ENCODE results near the gene HOXA6. TPM values are rescaled to one million over a fixed set of nuclear protein-coding genes. Genes with fewer than 3 reads are reported as not detected.

The HOXA6 gene
- total RNA-seq, 1 donor from 2014 or later, result 0.07 TPM

- DNase-seq (ENCODE audit: low read depth, low spot score), result no peak
Measured at GRCh38 chr7:27185013-27185853, 37.7 kb upstream of the HOXA6 start, which contains the start of gene HOXA11. Gene HOXA11 (minus strand): TSS chr7:27185232. CDS start chr7:27185144, 88 bp downstream.

- DNase-seq (ENCODE audit: low read depth, low spot score), result no peak
Measured at GRCh38 chr7:27184337-27185012, 36.9 kb upstream of the HOXA6 start.

- no peak for DNase-seq (ENCODE audit: low read depth, low spot score)
Measured at GRCh38 chr7:27183682-27184336, 36.2 kb upstream of the HOXA6 start.

DNA sequence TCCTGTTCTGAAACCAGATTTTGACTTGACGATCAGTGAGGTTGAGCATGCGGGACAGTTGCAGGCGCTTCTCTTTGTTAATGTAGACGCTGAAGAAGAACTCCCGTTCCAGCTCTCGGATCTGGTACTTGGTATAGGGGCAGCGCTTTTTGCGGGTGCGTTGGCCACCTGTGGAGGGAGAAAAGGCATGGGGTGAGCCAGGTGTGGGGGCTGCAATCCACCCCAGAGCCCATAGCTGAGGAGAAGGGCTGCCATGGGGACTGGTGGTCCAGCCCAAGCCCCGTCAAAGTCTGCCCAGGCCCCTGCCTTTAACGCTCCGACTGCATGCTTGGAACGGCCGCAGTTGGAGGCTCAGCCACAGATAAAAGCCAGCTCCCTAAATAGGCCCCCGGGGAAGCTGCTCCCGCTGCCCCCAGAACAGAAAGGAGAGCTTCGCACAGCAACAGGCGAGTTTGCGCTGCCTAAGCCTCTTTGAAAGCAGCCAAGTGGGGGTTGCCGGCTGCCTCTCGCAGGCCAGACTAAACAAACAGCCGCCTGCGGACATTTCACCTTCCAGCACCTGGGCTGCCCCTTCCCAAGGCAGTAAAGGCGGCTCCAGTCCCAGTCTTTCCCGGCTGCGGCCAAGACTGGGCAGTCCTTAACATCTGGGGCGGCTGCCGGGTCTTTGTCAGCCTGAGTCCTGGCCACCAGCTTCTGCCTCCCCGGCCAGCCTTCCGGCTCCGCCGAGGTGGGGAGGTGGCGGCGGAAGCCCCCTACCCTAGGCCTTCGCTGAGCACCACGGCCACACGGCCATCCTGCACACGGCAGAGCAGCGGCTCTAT is 35.5 kb upstream of the HOXA6 start:
- no peak for DNase-seq (ENCODE audit: low read depth, low spot score)

- no peak for DNase-seq (ENCODE audit: low read depth, low spot score)
Measured at GRCh38 chr7:27182285-27182841, 34.8 kb upstream of the HOXA6 start.

DNA sequence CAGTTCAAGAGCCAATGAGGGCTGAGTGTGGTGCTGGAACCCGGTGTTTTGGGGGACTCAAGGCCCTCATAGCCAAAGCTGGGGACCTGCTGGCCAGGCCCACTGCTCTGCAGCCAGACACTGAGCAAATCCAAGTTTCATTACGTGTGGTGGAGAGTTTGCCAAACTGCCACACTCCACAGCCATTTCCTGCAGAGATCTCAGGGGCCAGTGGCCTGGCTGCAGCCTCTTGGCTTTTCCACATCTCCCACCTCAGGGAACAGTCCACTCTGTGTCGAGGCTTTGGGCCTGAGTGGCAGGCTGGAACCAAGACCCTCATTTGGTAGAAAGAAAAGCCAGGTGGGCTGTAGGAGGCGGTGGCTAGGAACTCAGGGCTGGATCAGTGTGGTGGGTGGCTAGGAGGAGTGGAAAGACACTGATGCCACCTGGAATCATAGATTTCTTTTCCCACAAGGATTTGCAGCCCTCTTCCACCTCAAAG is 34.3 kb upstream of the HOXA6 start:
- no peak for DNase-seq (ENCODE audit: low read depth, low spot score)

- no peak for DNase-seq (ENCODE audit: low read depth, low spot score)
Measured at GRCh38 chr7:27180431-27181420, 33.2 kb upstream of the HOXA6 start.

DNA sequence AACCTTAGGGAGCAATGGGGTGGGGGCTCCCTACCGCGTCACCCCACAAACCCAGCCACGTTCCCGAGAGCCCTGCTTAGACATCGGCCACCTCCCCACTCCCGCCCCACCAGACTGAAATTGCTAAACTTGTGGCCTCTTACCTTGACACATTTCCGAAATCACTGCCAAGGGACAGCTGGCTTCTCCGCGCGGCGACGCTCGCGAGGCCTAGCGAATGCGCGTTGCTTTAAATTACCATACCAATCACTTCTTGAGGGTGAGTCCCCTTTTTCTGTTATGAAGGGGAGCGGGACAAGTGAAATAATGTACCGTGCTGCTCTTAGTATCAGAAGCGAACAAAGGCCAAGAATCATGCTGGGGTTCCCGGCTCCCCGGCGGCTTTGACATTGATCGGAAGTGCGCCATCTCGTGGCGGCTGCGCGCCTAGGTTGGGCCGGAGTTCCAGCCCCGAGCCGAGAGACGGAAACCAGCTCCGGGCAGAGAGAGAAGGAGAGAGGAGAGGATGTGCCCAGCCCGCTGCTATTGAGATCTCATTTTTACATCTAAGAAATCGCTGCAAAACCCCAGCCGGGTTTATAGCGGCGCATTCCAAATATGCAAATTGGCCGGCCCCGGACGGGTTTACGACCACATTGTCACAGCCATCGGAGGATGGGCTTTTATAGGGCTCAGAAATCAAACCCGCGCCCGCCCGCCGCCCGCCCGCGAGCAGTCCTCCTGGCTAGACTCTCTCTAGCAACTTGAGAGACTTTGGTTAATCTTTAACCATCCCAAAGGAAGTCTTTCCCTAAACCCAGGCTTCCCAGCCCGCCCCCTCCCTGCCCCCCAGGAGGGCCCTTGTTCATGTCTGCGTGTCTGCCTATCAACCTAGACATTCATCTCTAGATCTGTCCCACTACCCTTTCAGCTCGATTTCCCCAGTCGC is 32.2 kb upstream of the HOXA6 start:
- no peak for DNase-seq (ENCODE audit: low read depth, low spot score)

DNA sequence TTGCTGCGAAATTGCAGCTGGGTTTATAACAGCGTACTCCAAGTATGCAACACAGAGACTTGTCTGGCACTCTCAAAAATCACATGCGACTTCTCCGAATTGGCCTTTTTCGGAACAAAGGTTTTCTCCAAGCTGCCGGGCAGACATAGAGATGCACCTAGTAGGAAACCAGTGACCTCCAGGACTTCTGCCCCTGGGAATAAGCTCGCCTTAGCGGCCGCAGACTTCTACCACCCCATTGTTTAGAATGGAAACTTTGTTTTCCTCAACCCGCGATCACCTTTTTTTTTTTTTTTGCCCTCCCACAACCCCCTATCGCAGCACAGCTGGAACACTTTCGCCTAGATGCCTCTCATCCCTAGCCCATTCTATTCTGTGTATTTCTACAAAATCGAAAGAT is 31.5 kb upstream of the HOXA6 start:
- DNase-seq (ENCODE audit: low read depth, low spot score), result no peak

DNA sequence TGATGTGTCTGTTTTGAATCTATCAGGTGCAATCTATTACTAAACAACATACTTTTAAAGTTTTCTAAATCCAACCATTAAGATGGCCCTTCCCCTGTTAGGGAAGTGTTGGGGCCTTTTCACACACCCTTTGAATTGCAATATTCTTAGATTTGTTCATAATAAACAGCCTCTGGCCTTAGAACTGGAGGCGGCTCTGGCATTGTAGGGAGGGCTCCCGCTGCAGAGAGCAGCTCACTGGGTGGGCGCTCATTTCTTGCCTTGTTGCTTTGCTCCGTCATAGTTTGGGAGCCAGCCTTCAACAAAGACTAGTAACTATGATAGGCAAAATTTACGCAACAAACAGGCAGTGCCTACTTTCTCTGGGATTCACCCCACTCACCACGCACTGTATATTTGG is 30.8 kb upstream of the HOXA6 start:
- DNase-seq (ENCODE audit: low read depth, low spot score), result no peak

DNA sequence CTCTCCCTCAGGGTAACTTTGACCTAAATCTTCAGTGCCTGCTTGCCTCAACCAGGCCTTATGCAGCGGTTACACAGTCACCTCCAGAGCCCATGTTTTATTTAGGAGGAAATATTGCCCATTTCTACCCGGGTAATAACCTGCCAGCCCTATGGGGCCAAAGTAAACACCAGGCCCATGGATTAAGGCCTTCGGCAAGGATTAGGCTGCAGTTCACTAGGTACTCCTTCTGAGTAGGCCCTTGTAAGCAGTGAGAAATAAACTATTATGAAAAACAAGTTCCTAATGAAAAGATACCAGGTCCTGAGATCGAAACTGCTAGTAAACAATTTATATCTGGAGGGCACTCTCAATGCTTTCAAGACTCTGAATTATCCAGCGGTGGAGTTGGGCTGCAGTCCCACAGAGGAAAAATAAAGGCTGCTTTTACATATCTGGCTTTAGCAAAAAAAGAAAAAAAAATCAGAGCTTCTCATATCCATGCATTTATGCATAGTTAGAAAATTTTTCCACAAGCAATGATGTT is 30.3 kb upstream of the HOXA6 start:
- DNase-seq (ENCODE audit: low read depth, low spot score), result no peak

DNA sequence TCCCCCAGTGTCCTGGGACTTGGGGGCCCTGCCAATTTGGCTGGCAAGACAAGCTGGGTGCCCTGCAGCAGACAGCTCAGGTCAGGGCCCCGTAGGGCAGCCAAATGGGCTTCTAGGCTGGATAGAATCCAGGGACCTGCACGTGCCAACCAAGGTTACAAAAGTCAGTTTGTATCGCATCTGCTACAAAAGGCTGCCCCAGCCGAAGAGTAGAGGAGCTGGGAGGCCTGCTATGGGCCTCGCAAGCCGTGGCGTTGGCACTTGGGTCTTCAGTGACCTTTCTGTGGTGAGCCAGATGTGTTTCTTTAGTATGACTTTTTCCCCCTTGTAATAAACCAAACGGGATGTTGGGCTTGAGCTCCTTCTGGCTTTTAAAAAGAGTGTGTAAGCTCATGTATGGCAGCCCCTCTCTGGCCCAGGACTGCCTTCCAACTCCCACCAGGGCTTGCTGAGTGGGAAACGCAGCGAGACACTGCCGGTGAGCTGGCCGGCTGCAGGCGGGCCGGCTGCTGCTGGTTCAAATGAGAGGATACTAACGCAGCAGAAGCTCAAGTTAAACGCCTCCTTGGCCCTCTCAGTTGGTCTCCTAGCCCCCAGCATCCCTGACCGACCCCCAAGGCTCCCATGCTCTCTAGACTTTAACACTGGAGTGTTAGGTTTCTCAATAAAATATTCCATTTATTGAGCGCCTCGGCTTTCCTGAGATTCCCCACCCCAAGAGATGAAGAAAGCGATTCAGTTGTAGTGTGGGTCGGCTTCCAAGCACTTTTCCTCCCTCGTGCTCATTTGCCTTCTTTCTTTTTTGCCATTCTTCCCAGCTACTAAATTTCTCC is 29.6 kb upstream of the HOXA6 start:
- no peak for DNase-seq (ENCODE audit: low read depth, low spot score)

DNA sequence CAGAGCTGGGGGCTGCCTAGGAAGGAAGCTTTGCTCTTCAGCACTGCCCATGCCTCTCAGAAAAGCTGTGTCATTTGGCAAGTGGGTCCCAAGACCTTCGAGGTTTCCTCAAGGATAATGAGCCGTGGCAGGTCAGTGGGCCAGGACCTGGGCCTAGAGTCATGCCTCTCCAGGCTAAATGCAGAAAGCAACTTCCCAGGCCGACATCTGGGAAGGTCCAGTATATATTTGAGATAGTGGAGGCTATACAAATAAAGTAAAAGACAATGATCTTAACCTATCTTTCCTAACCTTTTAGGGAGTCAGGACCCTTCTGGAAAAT is 28.9 kb upstream of the HOXA6 start:
- DNase-seq (ENCODE audit: low read depth, low spot score), result no peak

GRCh38 chr7:27175626-27176523 is 28.3 kb upstream of the HOXA6 start:
- DNase-seq (ENCODE audit: low read depth, low spot score), result no peak

DNA sequence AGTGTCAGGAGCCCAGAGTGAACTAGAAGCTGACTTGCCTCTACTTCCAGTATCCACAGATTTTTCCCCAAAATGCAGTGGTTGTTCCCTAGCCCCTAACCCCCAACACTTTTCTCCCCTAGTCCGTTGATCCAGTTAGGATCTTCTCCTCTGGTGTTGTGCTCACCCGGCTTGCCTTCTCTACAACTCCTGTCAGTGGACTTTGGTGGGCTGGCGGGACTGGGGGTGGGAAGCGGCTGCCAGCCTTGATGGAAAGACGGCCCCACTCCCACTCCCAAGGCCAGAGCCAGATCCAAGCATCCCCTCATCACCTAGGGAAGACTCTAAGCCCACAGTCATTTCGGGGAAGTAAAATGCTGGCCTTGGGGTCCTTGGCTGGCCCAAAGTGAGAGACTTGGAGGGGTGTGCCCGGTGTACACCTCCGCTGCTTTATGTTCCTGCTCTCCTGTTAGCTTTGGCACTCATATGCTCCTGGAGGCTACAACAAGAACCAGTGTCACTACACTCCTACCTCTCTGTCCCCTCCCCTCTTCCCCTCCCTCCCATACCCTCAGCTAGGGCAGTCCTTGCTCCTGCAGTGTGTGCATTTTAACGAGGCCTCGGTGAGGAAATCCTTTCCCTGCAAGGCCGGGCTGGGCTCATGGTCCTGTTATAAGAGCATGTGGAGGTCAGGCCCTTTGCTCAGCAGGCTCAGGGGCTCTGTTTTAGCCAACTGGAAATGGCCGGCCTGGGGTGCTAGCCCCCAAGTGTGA is 27.5 kb upstream of the HOXA6 start:
- DNase-seq (ENCODE audit: low read depth, low spot score), result no peak

All from pulmonary artery endothelial cell (primary cell).